A549 (cell line): ENCODE results near the gene UBN2. TPM values are rescaled to one million over a fixed set of nuclear protein-coding genes. Genes with fewer than 3 reads are reported as not detected.
A peak's percentile ranks its signal among the peaks of the same experiment; 100 is the strongest.

Experiments
- ATOH8 ChIP-seq: fragments of 250-450 bp; sonication (Bioruptor Pico); IDR thresholded peaks from 2 replicates; pipeline ENCODE4 v1.5.0; 2020; ENCODE audit warnings: low read depth, mild to moderate bottlenecking, moderate library complexity
- CBX2 ChIP-seq: fragments of 200-600 bp; sonication (generic); IDR thresholded peaks from 2 replicates; pipeline ENCODE4 v1.6.1; 2016; ENCODE audit warnings: low read depth, mild to moderate bottlenecking, borderline replicate concordance
- CBX8 ChIP-seq: fragments of 200-600 bp; sonication (generic); IDR thresholded peaks from 2 replicates; pipeline ENCODE4 v1.6.1; 2016
- CEBPB ChIP-seq, 2 experiments: fragments of >200 bp in 1 of 2; sonication (Bioruptor Twin) in 1 of 2; formaldehyde crosslinking in 1 of 2; IDR thresholded peaks; 2 replicates each; pipeline ENCODE4 v1.6.1; 2012 to 2016
- CTCF ChIP-seq: fragments of >200 bp; sonication (Bioruptor Twin); formaldehyde crosslinking; IDR thresholded peaks from 3 replicates; pipeline ENCODE4 v1.5.1; 2016
- EHF ChIP-seq: fragments of 250-450 bp; sonication (Bioruptor Pico); IDR thresholded peaks from 2 replicates; pipeline ENCODE4 v1.5.0; 2020; ENCODE audit warnings: mild to moderate bottlenecking
- ELK1 ChIP-seq: fragments of 150-350 bp; IDR thresholded peaks from 2 replicates; pipeline ENCODE4 v1.6.1; 2014; ENCODE audit warnings: low read depth, mild to moderate bottlenecking, low read length
- EP300 ChIP-seq, 2 experiments: fragments of >200 bp; sonication (Bioruptor Twin); formaldehyde crosslinking; IDR thresholded peaks; 2 replicates in 1 of 2; 3 replicates in 1 of 2; pipeline ENCODE4 v1.6.1; 2016 to 2017
- ESRRA ChIP-seq: fragments of 150-350 bp; IDR thresholded peaks from 2 replicates; pipeline ENCODE4 v1.6.1; 2014; ENCODE audit warnings: mild to moderate bottlenecking, low read length, borderline replicate concordance
- FOSB ChIP-seq: fragments of 250-450 bp; sonication (Bioruptor Pico); IDR thresholded peaks from 2 replicates; pipeline ENCODE4 v1.5.0; 2020; ENCODE audit warnings: mild to moderate bottlenecking, moderate library complexity
- FOSL2 ChIP-seq, 2 experiments: fragments of 450-650 bp in 1 of 2; fragments of >200 bp in 1 of 2; sonication (Bioruptor Twin) in 1 of 2; formaldehyde crosslinking; IDR thresholded peaks; 2 replicates each; pipeline versions ENCODE4 v1.5.0 to v1.6.1; 2016 to 2020; ENCODE audit warnings: mild to moderate bottlenecking in 1 of 2, moderate library complexity in 1 of 2
- FOXS1 ChIP-seq: fragments of 250-450 bp; sonication (Bioruptor Pico); IDR thresholded peaks from 2 replicates; pipeline ENCODE4 v1.5.0; 2020; ENCODE audit warnings: mild to moderate bottlenecking, moderate library complexity
- HEYL ChIP-seq: fragments of 250-450 bp; sonication (Bioruptor Pico); IDR thresholded peaks from 2 replicates; pipeline ENCODE4 v1.8.0; 2021; ENCODE audit warnings: mild to moderate bottlenecking, moderate library complexity
- HOXA7 ChIP-seq: fragments of 250-450 bp; sonication (Bioruptor Pico); IDR thresholded peaks from 2 replicates; pipeline ENCODE4 v1.5.0; 2020; ENCODE audit warnings: mild to moderate bottlenecking, moderate library complexity
- HOXB13 ChIP-seq: fragments of 250-450 bp; sonication (Bioruptor Pico); IDR thresholded peaks from 2 replicates; pipeline ENCODE4 v1.5.0; 2020; ENCODE audit warnings: low read depth, mild to moderate bottlenecking, moderate library complexity
- HOXB5 ChIP-seq: fragments of 250-450 bp; sonication (Bioruptor Pico); IDR thresholded peaks from 2 replicates; pipeline ENCODE4 v1.5.0; 2020; ENCODE audit warnings: mild to moderate bottlenecking, moderate library complexity
- JUN ChIP-seq, 2 experiments: fragments of >200 bp; sonication (Bioruptor Twin); formaldehyde crosslinking; IDR thresholded peaks; 2 replicates in 1 of 2; 3 replicates in 1 of 2; pipeline ENCODE4 v1.6.1; 2016 to 2017
- KDM5A ChIP-seq: fragments of 200-600 bp; sonication (generic); IDR thresholded peaks from 2 replicates; pipeline ENCODE4 v1.6.1; 2016; ENCODE audit warnings: antibody characterized with exemption, mild to moderate bottlenecking
- MAFK ChIP-seq: fragments of 450-650 bp; IDR thresholded peaks from 2 replicates; pipeline ENCODE4 v1.6.1; 2014; ENCODE audit not compliant: partially characterized antibody
- MAX ChIP-seq: IDR thresholded peaks from 2 replicates; pipeline ENCODE4 v1.6.1; 2012
- NPAS2 ChIP-seq: fragments of 250-450 bp; sonication (Bioruptor Pico); IDR thresholded peaks from 2 replicates; pipeline ENCODE4 v1.8.0; 2022; ENCODE audit warnings: mild to moderate bottlenecking, moderate library complexity, borderline replicate concordance
- POLR2AphosphoS2 ChIP-seq: conservative IDR thresholded peaks from 2 replicates; pipeline ENCODE4 v1.6.1; 2012; ENCODE audit warnings: low read length, improper control_type of control experiment, inconsistent platforms
- RARB ChIP-seq: fragments of 250-450 bp; sonication (Bioruptor Pico); IDR thresholded peaks from 2 replicates; pipeline ENCODE4 v1.8.0; 2021; ENCODE audit warnings: mild to moderate bottlenecking, moderate library complexity
- RFX5 ChIP-seq: fragments of 450-650 bp; IDR thresholded peaks from 2 replicates; pipeline ENCODE4 v1.7.1; 2014; ENCODE audit warnings: antibody characterized with exemption, mild to moderate bottlenecking, moderate library complexity
- RNF2 ChIP-seq: fragments of 200-600 bp; sonication (generic); IDR thresholded peaks from 2 replicates; pipeline ENCODE4 v1.6.1; 2016; ENCODE audit warnings: low read depth, mild to moderate bottlenecking, antibody characterized with exemption, moderate library complexity, borderline replicate concordance
- SMC3 ChIP-seq: fragments of >200 bp; sonication (Bioruptor Twin); formaldehyde crosslinking; IDR thresholded peaks from 3 replicates; pipeline ENCODE4 v1.6.1; 2018; ENCODE audit warnings: inconsistent platforms
- TFCP2L1 ChIP-seq: fragments of 250-450 bp; sonication (Bioruptor Pico); IDR thresholded peaks from 2 replicates; pipeline ENCODE4 v1.5.0; 2021; ENCODE audit warnings: mild to moderate bottlenecking
- TP53 ChIP-seq: fragments of 250-450 bp; sonication (Bioruptor Pico); IDR thresholded peaks from 2 replicates; pipeline ENCODE4 v1.5.0; 2021; ENCODE audit warnings: mild to moderate bottlenecking, moderate library complexity
- ZC3H11A ChIP-seq: fragments of 450-650 bp; IDR thresholded peaks from 2 replicates; pipeline ENCODE4 v1.6.1; 2014; ENCODE audit warnings: antibody characterized with exemption, mild to moderate bottlenecking
- ZFP36 ChIP-seq: fragments of 450-650 bp; IDR thresholded peaks from 2 replicates; pipeline ENCODE4 v1.6.1; 2014; ENCODE audit warnings: borderline replicate concordance; ENCODE audit not compliant: partially characterized antibody
- ZSCAN20 ChIP-seq: fragments of 250-450 bp; sonication (Bioruptor Pico); IDR thresholded peaks from 2 replicates; pipeline ENCODE4 v1.8.0; 2022; ENCODE audit warnings: mild to moderate bottlenecking, moderate library complexity
- polyA plus RNA-seq, 4 experiments: library from polyadenylated mRNA; depleted of rRNA in 3 of 4; stranded (reverse); fragments of >200 nt; fragmentation: RNase III in 1 of 4; extraction: RNeasy Plus Mini Kit Qiagen cat#74134 plus additional on column Dnase treatment in 1 of 4; gene quantifications; 2 replicates in 3 of 4; 3 replicates in 1 of 4; pipeline ENCODE4 v1.2.3, GENCODE V29; 2011 to 2017
- TF ChIP-seq, protein P1 (sequence below): fragments of 200-600 bp; sonication (generic); IDR thresholded peaks from 2 replicates; pipeline ENCODE4 v1.6.1; 2016; ENCODE audit warnings: antibody characterized with exemption, mild to moderate bottlenecking, moderate library complexity
- TF ChIP-seq, protein P2 (sequence below): fragments of >200 bp; sonication (Bioruptor Twin); formaldehyde crosslinking; IDR thresholded peaks from 2 replicates; pipeline ENCODE4 v1.6.1; 2016
- TF ChIP-seq, protein P3 (sequence below): fragments of 450-650 bp; IDR thresholded peaks from 2 replicates; pipeline ENCODE4 v1.6.1; 2014; ENCODE audit warnings: antibody characterized with exemption

Gene UBN2
- polyA plus RNA-seq, 2 of the 4 experiments (the other 2 are of a cell fraction) = 2.1 to 5.7 TPM

GRCh38 chr7:139340037-139340807 lies 109.2 kb downstream of the UBN2 start (continued):
- TF ChIP-seq KDM5A (no peak), FOSL2 (IDR thresholded peaks at IDR 0.05) (no peak), FOSL2 (CRISPR knock-in tag; IDR thresholded peaks at IDR 0.05) (peak; percentile 33; the same call in 1 of the 2 replicates), MAX (peak; percentile 76), CEBPB (IDR thresholded peaks at IDR 0.05) (peak; percentile 55 to 63; a peak in 3 of 4 replicates), HOXB5 (CRISPR knock-in tag) (peak; percentile 84; the same call in 1 of the 2 replicates), ATOH8 (CRISPR knock-in tag) (no peak), NPAS2 (CRISPR knock-in tag) (no peak), RNF2 (no peak), TFCP2L1 (CRISPR knock-in tag) (no peak), SMC3 (peak; percentile 41), ESRRA (no peak), CBX2 (no peak), POLR2AphosphoS2 (no peak), RFX5 (0 out of 2 replicates have a peak, but pooled peaks have one; percentile 20), ELK1 (no peak), ZSCAN20 (CRISPR knock-in tag) (no peak), MAFK (no peak), ZFP36 (no peak), HOXB13 (CRISPR knock-in tag) (peak; percentile 60; the same call in 1 of the 2 replicates), EHF (CRISPR knock-in tag) (peak; percentile 70; the same call in 1 of the 2 replicates), RARB (CRISPR knock-in tag) (no peak), HOXA7 (CRISPR knock-in tag) (no peak), EP300 (IDR thresholded peaks at IDR 0.05) (no peak), FOSB (CRISPR knock-in tag) (no peak; the same call in 1 of the 2 replicates), CTCF (peak; percentile 64), JUN (IDR thresholded peaks at IDR 0.05) (peak; percentile 72 to 83; a peak in 4 of 5 replicates), TP53 (CRISPR knock-in tag) (peak; percentile 23; the same call in 1 of the 2 replicates), ZC3H11A (no peak), HEYL (CRISPR knock-in tag) (peak; percentile 54; the same call in 1 of the 2 replicates), CBX8 (no peak), FOXS1 (CRISPR knock-in tag) (0 out of 2 replicates have a peak, but pooled peaks have one; percentile 31)
- TF ChIP-seq, protein P1, sequence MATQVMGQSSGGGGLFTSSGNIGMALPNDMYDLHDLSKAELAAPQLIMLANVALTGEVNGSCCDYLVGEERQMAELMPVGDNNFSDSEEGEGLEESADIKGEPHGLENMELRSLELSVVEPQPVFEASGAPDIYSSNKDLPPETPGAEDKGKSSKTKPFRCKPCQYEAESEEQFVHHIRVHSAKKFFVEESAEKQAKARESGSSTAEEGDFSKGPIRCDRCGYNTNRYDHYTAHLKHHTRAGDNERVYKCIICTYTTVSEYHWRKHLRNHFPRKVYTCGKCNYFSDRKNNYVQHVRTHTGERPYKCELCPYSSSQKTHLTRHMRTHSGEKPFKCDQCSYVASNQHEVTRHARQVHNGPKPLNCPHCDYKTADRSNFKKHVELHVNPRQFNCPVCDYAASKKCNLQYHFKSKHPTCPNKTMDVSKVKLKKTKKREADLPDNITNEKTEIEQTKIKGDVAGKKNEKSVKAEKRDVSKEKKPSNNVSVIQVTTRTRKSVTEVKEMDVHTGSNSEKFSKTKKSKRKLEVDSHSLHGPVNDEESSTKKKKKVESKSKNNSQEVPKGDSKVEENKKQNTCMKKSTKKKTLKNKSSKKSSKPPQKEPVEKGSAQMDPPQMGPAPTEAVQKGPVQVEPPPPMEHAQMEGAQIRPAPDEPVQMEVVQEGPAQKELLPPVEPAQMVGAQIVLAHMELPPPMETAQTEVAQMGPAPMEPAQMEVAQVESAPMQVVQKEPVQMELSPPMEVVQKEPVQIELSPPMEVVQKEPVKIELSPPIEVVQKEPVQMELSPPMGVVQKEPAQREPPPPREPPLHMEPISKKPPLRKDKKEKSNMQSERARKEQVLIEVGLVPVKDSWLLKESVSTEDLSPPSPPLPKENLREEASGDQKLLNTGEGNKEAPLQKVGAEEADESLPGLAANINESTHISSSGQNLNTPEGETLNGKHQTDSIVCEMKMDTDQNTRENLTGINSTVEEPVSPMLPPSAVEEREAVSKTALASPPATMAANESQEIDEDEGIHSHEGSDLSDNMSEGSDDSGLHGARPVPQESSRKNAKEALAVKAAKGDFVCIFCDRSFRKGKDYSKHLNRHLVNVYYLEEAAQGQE = no peak
- TF ChIP-seq, protein P2, sequence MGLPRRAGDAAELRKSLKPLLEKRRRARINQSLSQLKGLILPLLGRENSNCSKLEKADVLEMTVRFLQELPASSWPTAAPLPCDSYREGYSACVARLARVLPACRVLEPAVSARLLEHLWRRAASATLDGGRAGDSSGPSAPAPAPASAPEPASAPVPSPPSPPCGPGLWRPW = no peak
- TF ChIP-seq, protein P3, sequence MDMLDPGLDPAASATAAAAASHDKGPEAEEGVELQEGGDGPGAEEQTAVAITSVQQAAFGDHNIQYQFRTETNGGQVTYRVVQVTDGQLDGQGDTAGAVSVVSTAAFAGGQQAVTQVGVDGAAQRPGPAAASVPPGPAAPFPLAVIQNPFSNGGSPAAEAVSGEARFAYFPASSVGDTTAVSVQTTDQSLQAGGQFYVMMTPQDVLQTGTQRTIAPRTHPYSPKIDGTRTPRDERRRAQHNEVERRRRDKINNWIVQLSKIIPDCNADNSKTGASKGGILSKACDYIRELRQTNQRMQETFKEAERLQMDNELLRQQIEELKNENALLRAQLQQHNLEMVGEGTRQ = peak; percentile 97
